A673 (cell line): Measurements from ENCODE around the gene SIVA1. TPM values are rescaled to one million over a fixed set of nuclear protein-coding genes. Genes with fewer than 3 reads are reported as not detected.

Experiments
- BruUV-seq: library from RNA; stranded (reverse); fragments of 400-500 nt; replicated peaks from 2 replicates; lab custom pipeline; 2021; lab: Mats Ljungman, UMichigan
- CTCF ChIA-PET: fragments of 300-600 bp; sonication (Branson Sonifier 250); formaldehyde crosslinking; loops from one replicate; lab custom pipeline; 2022; ENCODE audit warnings: antibody characterized with exemption; lab: Charles Lee
- POLR2A ChIA-PET: fragments of 300-600 bp; sonication (Branson Sonifier 250); formaldehyde crosslinking; loops from one replicate; lab custom pipeline; 2022; ENCODE audit warnings: antibody characterized with exemption; ENCODE audit not compliant: low non-redundant PET; lab: Charles Lee
- DNase-seq: peaks from one replicate; pipeline ENCODE4 v3.0.0-alpha.2; 2015; ENCODE audit warnings: low spot score
- H3K27ac ChIP-seq: fragments of 200-600 bp; sonication (generic); 2 replicates; pipeline ENCODE4 v1.5.1; 2016; ENCODE audit warnings: mixed run types, low read depth, mild to moderate bottlenecking, mixed read lengths, antibody characterized with exemption, low read length; ENCODE audit not compliant: poor library complexity, severe bottlenecking
- H3K27me3 ChIP-seq: fragments of 200-600 bp; sonication (generic); replicated peaks from 2 replicates; pipeline ENCODE4 v1.6.1; 2017; ENCODE audit warnings: mixed run types, low read depth, mild to moderate bottlenecking, mixed read lengths, antibody characterized with exemption, low read length; ENCODE audit not compliant: insufficient read depth, poor library complexity
- H3K36me3 ChIP-seq: fragments of 200-600 bp; sonication (generic); 2 replicates; pipeline ENCODE4 v1.6.1; 2016; ENCODE audit warnings: mixed run types, mild to moderate bottlenecking, mixed read lengths, antibody characterized with exemption, low read length; ENCODE audit not compliant: insufficient read depth, poor library complexity, severe bottlenecking
- H3K4me1 ChIP-seq: fragments of 200-600 bp; sonication (generic); 2 replicates; pipeline ENCODE4 v1.6.1; 2017; ENCODE audit warnings: mixed run types, mild to moderate bottlenecking, mixed read lengths, antibody characterized with exemption, low read length; ENCODE audit not compliant: insufficient read depth, poor library complexity, severe bottlenecking
- H3K4me3 ChIP-seq: fragments of 200-600 bp; sonication (generic); 2 replicates; pipeline ENCODE4 v1.5.1; 2016; ENCODE audit warnings: low read depth, mixed run types, mild to moderate bottlenecking, mixed read lengths, low read length; ENCODE audit not compliant: poor library complexity, severe bottlenecking
- H3K9me3 ChIP-seq: fragments of 200-600 bp; sonication (generic); 2 replicates; pipeline ENCODE4 v1.6.1; 2016; ENCODE audit warnings: mixed run types, low read depth, mild to moderate bottlenecking, mixed read lengths, antibody characterized with exemption, low read length; ENCODE audit not compliant: poor library complexity, severe bottlenecking
- CTCF ChIP-seq: fragments of 300-800, 200-600 bp; sonication (generic); conservative IDR thresholded peaks from 2 replicates; pipeline ENCODE4 v1.5.1; 2017; ENCODE audit warnings: low read depth, mild to moderate bottlenecking, antibody characterized with exemption, low read length, moderate library complexity, mixed read lengths
- EZH2 ChIP-seq: fragments of 200-600 bp; sonication (generic); IDR thresholded peaks from 2 replicates; pipeline ENCODE4 v1.6.1; 2017; ENCODE audit warnings: borderline replicate concordance, low read depth, mild to moderate bottlenecking, mixed read lengths, antibody characterized with exemption, low read length; ENCODE audit not compliant: poor library complexity, severe bottlenecking
- intact Hi-C: fragments of 100-400 bp; cut with micrococcal nuclease; formaldehyde crosslinking; loops from one replicate; pipeline ENCODE4 v1.10.0; 2022; ENCODE audit not compliant: unreplicated experiment
- total RNA-seq: library from RNA; stranded (reverse); gene quantifications from 2 replicates; pipeline ENCODE4 v1.2.3, GENCODE V29; 2021

SIVA1 gene
- total RNA-seq, 1 experiment from 2014 or later: 79.6 TPM

GRCh38 chr14:104743461-104744380 lies 9.2 kb upstream of the SIVA1 start:
- TF ChIP-seq CTCF: no peak
- TF ChIP-seq EZH2: no peak
- ChIA-PET POLR2A (no interaction called here), CTCF (no interaction called here)
- Histone ChIP-seq H3K9me3 (no peaks in the 10 kb centered on the region), H3K36me3 (no peaks in the 10 kb centered on the region), H3K4me1 (no peaks in the 10 kb centered on the region), H3K27ac (no peak overlapping the region), H3K27me3 (no peaks in the 10 kb centered on the region), H3K4me3 (no peak overlapping the region)
- no TSS peak for BruUV-seq
- intact Hi-C loops: no loop called here
- no peak for DNase-seq

GRCh38 chr14:104744484-104744883 lies 8.5 kb upstream of the SIVA1 start:
- intact Hi-C loops: no loop called here
- Histone ChIP-seq H3K4me1 (no peaks in the 10 kb centered on the region), H3K4me3 (no peak overlapping the region), H3K36me3 (no peaks in the 10 kb centered on the region), H3K27ac (no peak overlapping the region), H3K27me3 (no peaks in the 10 kb centered on the region), H3K9me3 (no peaks in the 10 kb centered on the region)
- TF ChIP-seq EZH2 (no peak), CTCF (no peak)
- POLR2A ChIA-PET: no interaction called here
- no TSS peak for BruUV-seq
- CTCF ChIA-PET: no interaction called here
- no peak for DNase-seq

- TF ChIP-seq EZH2 (no peak), CTCF (no peak)
- H3K27ac ChIP-seq: no peak overlapping the region
- no peaks in the 10 kb centered on the region for H3K27me3 ChIP-seq
- CTCF ChIA-PET: no interaction called here
- intact Hi-C loops: no loop called here
- BruUV-seq: no TSS peak
- H3K4me3 ChIP-seq: no peak overlapping the region
- POLR2A ChIA-PET: no interaction called here
- no peaks in the 10 kb centered on the region for H3K9me3 ChIP-seq
- H3K4me1 ChIP-seq: no peaks in the 10 kb centered on the region
- DNase-seq: no peak
- no peaks in the 10 kb centered on the region for H3K36me3 ChIP-seq
Observed at GRCh38 chr14:104745431-104745830, 7.5 kb upstream of the SIVA1 start.
